Stomach (tissue), 4 donors: ENCODE measurements around the gene RPL13.

Experiments
- POLR2A ChIP-seq, 4 donors: fragments of 450-650 bp; IDR thresholded peaks; one replicate each; pipeline ENCODE4 v1.6.1; 2016; ENCODE audit warnings: antibody characterized with exemption in 4 of 4, control low read depth in 2 of 4, mild to moderate bottlenecking in 1 of 4, moderate library complexity in 1 of 4
- TF ChIP-seq, protein P1 (sequence below), 7 experiments: fragments of 450-650 bp in 4 of 7; fragments of 200-600 bp in 3 of 7; sonication (generic) in 3 of 7; IDR thresholded peaks; one replicate each; pipeline ENCODE4 v1.5.1; 2016 to 2019; ENCODE audit warnings: antibody characterized with exemption in 7 of 7, control low read depth in 2 of 7, mild to moderate bottlenecking in 1 of 7

DNA sequence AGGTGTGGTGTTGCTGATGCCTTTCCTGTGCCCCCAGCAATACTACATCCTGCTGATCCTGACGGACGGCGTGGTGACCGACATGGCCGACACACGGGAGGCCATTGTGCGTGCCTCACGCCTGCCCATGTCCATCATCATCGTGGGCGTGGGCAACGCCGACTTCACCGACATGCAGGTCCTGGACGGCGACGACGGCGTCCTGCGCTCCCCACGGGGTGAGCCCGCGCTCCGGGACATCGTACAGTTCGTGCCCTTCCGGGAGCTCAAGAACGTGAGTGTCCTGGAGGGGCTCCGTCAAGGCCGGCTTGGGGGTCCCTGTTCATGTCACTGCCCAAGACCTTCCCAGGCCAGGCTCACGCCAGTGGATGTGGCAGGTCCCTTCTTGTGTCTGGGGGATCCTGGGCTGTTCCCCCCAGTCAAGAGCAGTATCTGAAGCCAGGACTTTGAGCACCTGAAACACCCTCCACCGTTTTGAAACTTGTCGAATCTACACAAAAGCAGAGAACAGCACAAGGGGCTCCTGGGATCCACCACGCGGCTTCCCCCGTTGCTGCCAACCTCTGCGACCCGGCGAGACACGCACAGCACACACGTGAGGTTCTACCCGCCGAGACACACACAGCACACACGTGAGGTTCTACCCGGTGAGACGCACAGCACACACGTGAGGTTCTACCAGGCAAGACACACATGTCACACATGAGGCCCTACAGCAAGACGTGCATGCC lies 35.0 kb downstream of the RPL13 start:
- no peak for TF ChIP-seq POLR2A (IDR thresholded peaks at IDR 0.05)
- TF ChIP-seq, protein P1, sequence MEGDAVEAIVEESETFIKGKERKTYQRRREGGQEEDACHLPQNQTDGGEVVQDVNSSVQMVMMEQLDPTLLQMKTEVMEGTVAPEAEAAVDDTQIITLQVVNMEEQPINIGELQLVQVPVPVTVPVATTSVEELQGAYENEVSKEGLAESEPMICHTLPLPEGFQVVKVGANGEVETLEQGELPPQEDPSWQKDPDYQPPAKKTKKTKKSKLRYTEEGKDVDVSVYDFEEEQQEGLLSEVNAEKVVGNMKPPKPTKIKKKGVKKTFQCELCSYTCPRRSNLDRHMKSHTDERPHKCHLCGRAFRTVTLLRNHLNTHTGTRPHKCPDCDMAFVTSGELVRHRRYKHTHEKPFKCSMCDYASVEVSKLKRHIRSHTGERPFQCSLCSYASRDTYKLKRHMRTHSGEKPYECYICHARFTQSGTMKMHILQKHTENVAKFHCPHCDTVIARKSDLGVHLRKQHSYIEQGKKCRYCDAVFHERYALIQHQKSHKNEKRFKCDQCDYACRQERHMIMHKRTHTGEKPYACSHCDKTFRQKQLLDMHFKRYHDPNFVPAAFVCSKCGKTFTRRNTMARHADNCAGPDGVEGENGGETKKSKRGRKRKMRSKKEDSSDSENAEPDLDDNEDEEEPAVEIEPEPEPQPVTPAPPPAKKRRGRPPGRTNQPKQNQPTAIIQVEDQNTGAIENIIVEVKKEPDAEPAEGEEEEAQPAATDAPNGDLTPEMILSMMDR (IDR thresholded peaks at IDR 0.05), result no peak
